HG03108 (cell line): ENCODE data around the gene ERP44.
"Not testable (repeated sequence)": the region's sequence is repeated elsewhere in the genome, so short reads cannot be mapped to it uniquely, and the experiment has no call there.

Experiments
- ATAC-seq: cut with Tn5 transposase; IDR thresholded peaks from one replicate; pipeline ENCODE4 v1.9.1; 2021; ENCODE audit warnings: moderate library complexity; ENCODE audit not compliant: unreplicated experiment

The ERP44 gene

GRCh38 chr9:100020121-100020795, 78.5 kb downstream of the ERP44 start:
- no peak for ATAC-seq

GRCh38 chr9:100019541-100019940, 79.3 kb downstream of the ERP44 start:
- ATAC-seq, result no peak

GRCh38 chr9:100014846-100015245, 84.0 kb downstream of the ERP44 start:
- ATAC-seq, result no peak

- ATAC-seq, result no peak
Measured at GRCh38 chr9:100013573-100013972, 85.2 kb downstream of the ERP44 start.

GRCh38 chr9:100012279-100012678, 86.5 kb downstream of the ERP44 start:
- ATAC-seq, result no peak

GRCh38 chr9:100011062-100011681, 87.6 kb downstream of the ERP44 start:
- ATAC-seq, result no peak

- ATAC-seq, result no peak
Measured at GRCh38 chr9:99999797-100000196, 99.0 kb downstream of the ERP44 start.

- ATAC-seq, result no peak
Measured at GRCh38 chr9:99998866-99999265, 99.9 kb downstream of the ERP44 start.

- no peak for ATAC-seq
Measured at GRCh38 chr9:99998266-99998665, 100.5 kb downstream of the ERP44 start.

GRCh38 chr9:99990508-99990907, 108.3 kb downstream of the ERP44 start:
- not testable (repeated sequence) for ATAC-seq

- ATAC-seq, result no peak
Measured at GRCh38 chr9:99986642-99987041, 112.2 kb downstream of the ERP44 start.

GRCh38 chr9:99980598-99980997, 118.2 kb downstream of the ERP44 start:
- ATAC-seq, result no peak

- ATAC-seq, result no peak
Measured at GRCh38 chr9:99978221-99978620, 120.6 kb downstream of the ERP44 start.

- no peak for ATAC-seq
Measured at GRCh38 chr9:99977033-99977792, 121.6 kb downstream of the ERP44 start.

- no peak for ATAC-seq
Measured at GRCh38 chr9:99973455-99973854, 125.3 kb downstream of the ERP44 start.

- ATAC-seq, result no peak
Measured at GRCh38 chr9:99971410-99971809, 127.4 kb downstream of the ERP44 start.

GRCh38 chr9:99970481-99970880, 128.3 kb downstream of the ERP44 start:
- no peak for ATAC-seq

- ATAC-seq, result no peak
Measured at GRCh38 chr9:99967457-99967856, 131.3 kb downstream of the ERP44 start.

GRCh38 chr9:99966716-99967115, 132.1 kb downstream of the ERP44 start:
- ATAC-seq, result no peak

GRCh38 chr9:99966001-99966400, 132.8 kb downstream of the ERP44 start:
- no peak for ATAC-seq

- ATAC-seq, result no peak
Measured at GRCh38 chr9:99964336-99964735, 134.5 kb downstream of the ERP44 start.

- ATAC-seq, result no peak
Measured at GRCh38 chr9:99962680-99963261, 136.0 kb downstream of the ERP44 start.
